GM12801 (cell line): Measurements from ENCODE around the gene MAML2.

Source experiments
- CTCF ChIP-seq: IDR thresholded peaks from one replicate; pipeline ENCODE4 v1.5.1; 2011; ENCODE audit warnings: control low read depth; ENCODE audit not compliant: insufficient read length; ENCODE audit errors: extremely low read depth

Gene MAML2

GRCh38 chr11:96229354-96229977, 113.5 kb downstream of the MAML2 start:
- no peak for TF ChIP-seq CTCF

- TF ChIP-seq CTCF = no peak
Measured at GRCh38 chr11:96228910-96229309, 114.1 kb downstream of the MAML2 start.

GRCh38 chr11:96228473-96228891, 114.5 kb downstream of the MAML2 start:
- no peak for TF ChIP-seq CTCF

- TF ChIP-seq CTCF = no peak
Measured at GRCh38 chr11:96227244-96227643, 115.8 kb downstream of the MAML2 start.

GRCh38 chr11:96223083-96223482, 119.9 kb downstream of the MAML2 start:
- no peak for TF ChIP-seq CTCF

DNA sequence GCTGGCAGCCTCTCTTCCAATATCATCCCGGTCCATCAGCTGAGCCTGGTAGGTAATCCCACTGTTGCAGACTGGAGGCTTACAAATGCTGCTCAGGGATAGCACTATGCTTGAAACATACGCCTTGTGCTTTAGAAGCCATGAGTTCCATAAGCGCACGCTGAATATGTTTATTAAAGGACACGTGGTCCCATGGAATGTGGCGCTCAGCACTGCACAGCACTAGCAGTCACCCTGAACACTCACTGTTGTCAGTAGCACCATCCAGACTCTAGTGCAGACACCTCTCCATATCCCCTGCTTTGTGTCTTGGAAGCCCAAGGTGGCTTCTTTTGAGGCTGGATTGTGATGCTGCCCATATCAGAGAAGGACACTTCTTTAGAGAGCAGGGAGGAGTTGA, 120.9 kb downstream of the MAML2 start:
- no peak for TF ChIP-seq CTCF

- no peak for TF ChIP-seq CTCF
Measured at GRCh38 chr11:96221244-96222070, 121.5 kb downstream of the MAML2 start.
